Stimulated activated memory B cell treated with anti-CD40 and anti-IgM and Interleukin-4, amounts not matched to agents 10 μg/mL and 1 μg/mL and 100 μg/mL, for 72 hours (primary cell): Measurements from ENCODE around the gene AOC3.
"Not testable (repeated sequence)": the region's sequence is repeated elsewhere in the genome, so short reads cannot be mapped to it uniquely, and the experiment has no call there.

Experiments
- ATAC-seq: fragments of 150-1000 bp; cut with Tn5 transposase; 2 replicates; pipeline ENCODE4 v1.10.0; 2021
- H3K27ac Mint-ChIP-seq: one replicate; pipeline ENCODE4 v1.8.0; 2022; ENCODE audit warnings: mild to moderate bottlenecking, mixed read lengths
- H3K27me3 Mint-ChIP-seq: one replicate; pipeline ENCODE4 v1.8.0; 2022; ENCODE audit warnings: mixed read lengths
- H3K36me3 Mint-ChIP-seq: one replicate; pipeline ENCODE4 v1.8.0; 2022; ENCODE audit warnings: mixed read lengths
- H3K4me1 Mint-ChIP-seq: one replicate; pipeline ENCODE4 v1.8.0; 2022; ENCODE audit warnings: mixed read lengths
- H3K4me3 Mint-ChIP-seq: one replicate; pipeline ENCODE4 v1.8.0; 2022; ENCODE audit warnings: mild to moderate bottlenecking, moderate library complexity, mixed read lengths
- H3K9me3 Mint-ChIP-seq: one replicate; pipeline ENCODE4 v1.8.0; 2022; ENCODE audit warnings: mixed read lengths

AOC3 gene

DNA sequence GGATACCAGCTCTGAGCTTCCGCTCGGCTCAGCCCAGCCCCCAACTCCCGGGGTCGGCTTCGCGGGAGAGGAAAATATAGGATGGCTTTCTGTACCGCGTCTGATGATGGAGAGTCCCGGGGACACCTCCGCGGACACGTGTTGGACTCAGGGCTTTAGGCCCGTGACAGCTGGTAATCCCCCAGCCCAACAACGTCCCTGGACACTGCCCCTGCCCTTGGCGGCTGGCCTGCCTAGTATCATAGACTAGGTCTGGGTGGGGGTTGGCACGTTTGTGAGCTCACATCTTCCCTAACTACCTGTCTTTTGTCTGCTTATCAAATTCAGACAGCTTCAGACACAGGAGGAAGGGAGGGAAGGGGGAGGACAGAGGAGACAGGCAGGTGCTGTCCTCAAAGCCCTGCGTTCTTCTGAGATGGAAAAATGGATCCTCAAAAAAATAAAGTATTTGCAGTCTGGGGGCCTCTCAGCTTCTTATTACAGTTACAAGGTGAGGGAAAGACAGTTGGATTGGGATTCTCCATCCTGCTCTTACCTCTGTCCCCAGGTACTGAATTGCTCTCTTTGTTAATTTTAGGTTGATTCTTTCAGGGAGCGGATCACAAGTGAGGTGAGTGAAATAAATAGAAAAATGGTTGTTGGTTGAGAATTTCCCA is 17.1 kb upstream of the AOC3 start:
- peak overlapping the region; percentile 93 for H3K4me3 Mint-ChIP-seq
- peak overlapping the region; percentile 98 for H3K27ac Mint-ChIP-seq
- H3K36me3 Mint-ChIP-seq = peaks cover 23% of the 10 kb centered on the region
- peaks cover 26% of the 10 kb centered on the region for H3K4me1 Mint-ChIP-seq
- H3K9me3 Mint-ChIP-seq = no peaks in the 10 kb centered on the region
- no peak for ATAC-seq
- no peaks in the 10 kb centered on the region for H3K27me3 Mint-ChIP-seq

DNA sequence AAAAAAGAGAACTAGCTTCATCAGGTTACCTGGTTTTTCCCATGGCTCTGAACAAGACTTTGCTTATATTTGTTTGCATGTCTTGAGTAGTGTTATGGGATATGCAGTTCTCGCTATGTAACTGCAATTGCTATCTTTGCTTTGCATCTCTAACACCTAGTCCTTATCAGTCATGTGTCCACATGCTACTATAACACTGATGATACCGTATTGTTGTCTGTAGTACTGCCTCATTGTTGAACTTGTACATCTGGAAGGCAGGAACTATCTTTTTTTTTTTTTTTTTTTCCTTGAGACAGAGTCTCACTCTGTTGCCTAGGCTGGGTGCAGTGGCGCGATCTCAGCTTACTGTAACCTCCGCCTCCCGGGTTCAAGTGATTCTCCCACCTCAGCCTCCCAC is 15.3 kb upstream of the AOC3 start:
- Mint-ChIP-seq H3K9me3 (no peaks in the 10 kb centered on the region), H3K27me3 (no peaks in the 10 kb centered on the region), H3K4me1 (peaks cover 26% of the 10 kb centered on the region), H3K27ac (no peak overlapping the region), H3K36me3 (peaks cover 31% of the 10 kb centered on the region), H3K4me3 (no peak overlapping the region)
- no peak for ATAC-seq

DNA sequence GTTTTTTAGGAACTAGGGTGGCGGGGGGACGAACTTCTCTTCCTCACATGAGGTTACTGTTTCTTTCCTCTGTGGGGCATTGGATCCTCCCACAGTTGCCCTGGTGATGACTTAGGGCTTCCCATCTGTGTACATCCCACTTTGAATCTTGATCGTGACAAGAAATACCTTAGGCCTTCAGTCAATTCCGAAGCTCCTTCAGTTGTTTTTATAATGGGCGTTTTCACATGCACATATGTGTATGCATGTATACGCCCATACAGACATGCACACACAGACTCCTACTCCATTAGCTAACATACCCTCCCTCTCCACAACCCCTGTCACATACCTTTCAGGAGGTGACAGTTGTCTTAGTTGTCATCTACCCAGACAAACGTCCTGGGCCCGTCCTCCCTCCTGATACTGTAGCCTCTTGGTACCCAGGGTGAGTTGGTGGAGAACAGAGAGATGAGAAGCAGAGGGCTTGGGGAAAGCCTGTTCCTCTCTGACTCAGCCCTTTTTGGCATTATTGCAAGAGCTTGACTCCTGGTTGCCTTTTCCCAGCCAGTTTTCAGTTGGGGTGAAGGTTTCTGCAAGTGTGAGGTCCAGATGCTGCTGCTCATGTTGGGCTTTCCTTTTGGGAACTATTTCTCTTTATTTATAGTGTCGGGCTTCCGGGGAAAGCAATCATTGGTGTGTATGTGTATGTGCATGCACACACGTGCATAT is 8.9 kb upstream of the AOC3 start:
- Mint-ChIP-seq H3K9me3 (no peaks in the 10 kb centered on the region), H3K4me3 (no peak overlapping the region)

DNA sequence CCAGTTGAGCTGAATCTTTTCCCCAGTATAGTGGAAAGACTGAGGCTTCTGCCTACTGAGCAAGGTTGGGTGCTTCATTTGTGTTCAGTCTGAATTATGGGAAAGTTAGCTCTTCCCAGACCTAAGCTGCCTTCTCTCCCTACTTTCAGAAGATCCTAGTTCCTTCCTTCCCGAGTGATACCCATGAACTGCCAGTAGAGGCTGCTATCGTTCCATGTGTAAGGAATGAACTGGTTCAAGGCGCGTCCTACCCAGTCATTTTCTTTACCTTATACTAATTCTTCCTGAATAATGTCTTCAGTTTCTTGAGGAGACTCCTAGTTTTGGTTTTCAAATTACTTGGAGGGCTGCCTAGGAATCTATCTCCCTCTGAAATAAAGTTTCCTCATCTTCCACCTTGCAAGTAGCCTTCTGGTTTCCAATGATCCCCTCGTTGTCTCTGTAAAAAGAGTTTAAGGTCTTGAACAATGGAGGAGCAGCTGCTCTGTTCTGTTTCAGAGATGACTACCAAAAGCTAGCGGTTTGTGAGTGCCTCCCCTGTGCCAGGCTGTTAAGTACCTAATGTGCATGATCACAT is 7.6 kb upstream of the AOC3 start:
- H3K4me3 Mint-ChIP-seq = no peak overlapping the region
- H3K4me1 Mint-ChIP-seq = peaks cover 10% of the 10 kb centered on the region
- no peak for ATAC-seq
- H3K36me3 Mint-ChIP-seq = peaks cover 60% of the 10 kb centered on the region
- no peak overlapping the region for H3K27ac Mint-ChIP-seq
- H3K27me3 Mint-ChIP-seq = no peaks in the 10 kb centered on the region
- no peaks in the 10 kb centered on the region for H3K9me3 Mint-ChIP-seq

More for the DNA sequence above, 8.9 kb upstream of the AOC3 start:
- no peaks in the 10 kb centered on the region for H3K27me3 Mint-ChIP-seq
- H3K4me1 Mint-ChIP-seq = peaks cover 10% of the 10 kb centered on the region
- no peak for ATAC-seq
- peaks cover 71% of the 10 kb centered on the region for H3K36me3 Mint-ChIP-seq
- H3K27ac Mint-ChIP-seq = no peak overlapping the region

DNA sequence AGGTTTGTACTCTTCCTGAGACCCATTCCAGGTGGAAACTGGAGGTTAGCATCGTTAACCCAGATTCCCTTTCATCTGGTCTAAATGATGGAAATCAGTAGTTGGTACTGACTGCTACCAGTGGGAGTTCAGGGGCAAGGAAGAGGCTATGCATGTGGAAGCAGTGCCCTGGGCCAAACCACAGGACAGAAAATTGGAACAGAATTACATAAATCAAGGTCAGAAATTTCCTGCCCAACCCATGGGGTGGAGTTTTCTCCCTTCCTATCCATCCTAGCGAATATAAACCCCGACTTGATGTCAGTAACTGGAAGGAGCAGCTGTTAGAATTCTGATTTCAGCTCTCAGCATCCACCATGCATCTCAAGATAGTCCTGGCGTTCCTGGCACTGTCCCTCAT is 6.7 kb upstream of the AOC3 start, which contains the start of gene AOC2:
Gene AOC2, plus strand, starts transcription at position 310 of the 400 bp plus-strand sequence. Its CDS starts 47 bp downstream, at position 357.
- Mint-ChIP-seq H3K4me1 (peaks cover 10% of the 10 kb centered on the region), H3K9me3 (no peaks in the 10 kb centered on the region), H3K4me3 (no peak within 1 kb of the TSS), H3K36me3 (peaks cover 52% of the 10 kb centered on the region), H3K27ac (no peak within 1 kb of the TSS), H3K27me3 (no peaks in the 10 kb centered on the region)
- no peak for ATAC-seq

DNA sequence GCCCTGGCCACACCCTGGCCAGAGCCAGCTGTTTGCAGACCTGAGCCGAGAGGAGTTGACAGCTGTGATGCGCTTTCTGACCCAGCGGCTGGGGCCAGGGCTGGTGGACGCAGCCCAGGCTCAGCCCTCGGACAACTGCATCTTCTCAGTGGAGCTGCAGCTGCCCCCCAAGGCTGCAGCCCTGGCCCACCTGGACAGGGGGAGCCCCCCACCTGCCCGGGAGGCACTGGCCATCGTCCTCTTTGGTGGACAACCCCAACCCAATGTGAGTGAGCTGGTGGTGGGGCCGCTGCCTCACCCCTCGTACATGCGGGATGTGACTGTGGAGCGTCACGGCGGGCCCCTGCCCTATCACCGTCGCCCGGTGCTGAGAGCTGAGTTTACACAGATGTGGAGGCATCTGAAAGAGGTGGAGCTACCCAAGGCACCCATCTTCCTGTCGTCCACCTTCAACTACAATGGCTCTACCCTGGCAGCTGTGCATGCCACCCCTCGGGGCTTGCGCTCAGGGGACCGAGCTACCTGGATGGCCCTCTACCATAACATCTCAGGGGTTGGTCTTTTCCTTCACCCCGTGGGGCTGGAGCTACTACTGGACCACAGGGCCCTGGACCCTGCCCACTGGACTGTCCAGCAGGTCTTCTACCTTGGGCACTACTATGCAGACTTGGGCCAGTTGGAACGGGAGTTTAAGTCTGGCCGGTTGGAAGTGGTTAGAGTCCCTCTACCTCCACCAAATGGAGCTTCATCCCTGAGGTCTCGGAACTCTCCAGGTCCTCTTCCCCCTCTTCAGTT is 6.0 kb upstream of the AOC3 start:
- H3K9me3 Mint-ChIP-seq = no peaks in the 10 kb centered on the region
- peak; percentile 35 for ATAC-seq
- no peak overlapping the region for H3K27ac Mint-ChIP-seq
- H3K4me1 Mint-ChIP-seq = peaks cover 10% of the 10 kb centered on the region
- H3K36me3 Mint-ChIP-seq = peaks cover 47% of the 10 kb centered on the region
- no peak overlapping the region for H3K4me3 Mint-ChIP-seq
- no peaks in the 10 kb centered on the region for H3K27me3 Mint-ChIP-seq

DNA sequence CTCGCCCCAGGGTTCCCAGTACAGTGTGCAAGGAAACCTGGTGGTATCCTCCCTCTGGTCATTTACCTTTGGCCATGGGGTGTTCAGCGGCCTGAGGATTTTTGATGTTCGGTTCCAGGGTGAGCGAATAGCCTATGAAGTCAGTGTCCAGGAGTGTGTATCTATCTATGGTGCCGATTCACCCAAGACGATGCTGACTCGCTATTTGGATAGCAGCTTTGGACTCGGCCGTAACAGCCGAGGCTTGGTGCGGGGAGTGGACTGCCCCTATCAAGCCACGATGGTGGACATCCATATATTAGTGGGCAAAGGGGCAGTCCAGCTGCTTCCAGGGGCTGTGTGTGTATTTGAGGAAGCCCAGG is 5.5 kb upstream of the AOC3 start:
- no peaks in the 10 kb centered on the region for H3K9me3 Mint-ChIP-seq
- H3K4me3 Mint-ChIP-seq = no peak overlapping the region
- ATAC-seq = no peak
- H3K27ac Mint-ChIP-seq = peak overlapping the region; percentile 50
- H3K36me3 Mint-ChIP-seq = peaks cover 47% of the 10 kb centered on the region
- H3K4me1 Mint-ChIP-seq = peaks cover 10% of the 10 kb centered on the region
- no peaks in the 10 kb centered on the region for H3K27me3 Mint-ChIP-seq

DNA sequence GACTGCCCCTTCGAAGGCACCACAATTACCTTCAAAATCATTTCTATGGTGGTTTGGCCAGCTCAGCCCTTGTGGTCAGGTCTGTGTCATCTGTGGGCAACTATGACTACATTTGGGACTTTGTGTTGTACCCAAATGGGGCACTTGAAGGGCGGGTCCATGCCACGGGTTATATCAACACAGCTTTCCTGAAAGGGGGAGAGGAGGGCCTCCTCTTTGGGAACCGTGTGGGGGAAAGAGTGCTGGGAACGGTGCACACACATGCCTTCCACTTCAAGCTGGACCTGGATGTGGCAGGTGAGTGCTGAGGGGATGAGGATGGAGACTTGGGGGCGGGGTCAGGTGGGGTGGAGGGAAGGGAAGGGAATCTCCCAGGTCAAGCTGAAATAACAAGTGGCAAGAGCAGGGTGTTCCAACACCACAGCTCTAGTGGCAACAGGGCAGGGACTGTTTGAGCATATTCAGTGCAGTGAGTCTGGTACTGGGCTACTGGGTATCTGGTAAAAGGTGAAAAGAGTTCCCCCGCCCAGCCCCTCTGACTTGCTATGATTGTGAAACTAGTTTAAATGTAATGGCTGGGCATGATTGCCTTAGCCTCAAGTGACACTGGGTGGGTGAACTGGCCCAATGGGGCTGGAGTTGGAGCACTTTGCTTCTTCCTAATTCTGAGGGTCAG is 4.9 kb upstream of the AOC3 start:
- Mint-ChIP-seq H3K4me1 (peaks cover 10% of the 10 kb centered on the region), H3K36me3 (peaks cover 47% of the 10 kb centered on the region), H3K9me3 (no peaks in the 10 kb centered on the region), H3K4me3 (no peak overlapping the region), H3K27me3 (no peaks in the 10 kb centered on the region), H3K27ac (peak overlapping the region; percentile 50)
- ATAC-seq = peak; percentile 64

DNA sequence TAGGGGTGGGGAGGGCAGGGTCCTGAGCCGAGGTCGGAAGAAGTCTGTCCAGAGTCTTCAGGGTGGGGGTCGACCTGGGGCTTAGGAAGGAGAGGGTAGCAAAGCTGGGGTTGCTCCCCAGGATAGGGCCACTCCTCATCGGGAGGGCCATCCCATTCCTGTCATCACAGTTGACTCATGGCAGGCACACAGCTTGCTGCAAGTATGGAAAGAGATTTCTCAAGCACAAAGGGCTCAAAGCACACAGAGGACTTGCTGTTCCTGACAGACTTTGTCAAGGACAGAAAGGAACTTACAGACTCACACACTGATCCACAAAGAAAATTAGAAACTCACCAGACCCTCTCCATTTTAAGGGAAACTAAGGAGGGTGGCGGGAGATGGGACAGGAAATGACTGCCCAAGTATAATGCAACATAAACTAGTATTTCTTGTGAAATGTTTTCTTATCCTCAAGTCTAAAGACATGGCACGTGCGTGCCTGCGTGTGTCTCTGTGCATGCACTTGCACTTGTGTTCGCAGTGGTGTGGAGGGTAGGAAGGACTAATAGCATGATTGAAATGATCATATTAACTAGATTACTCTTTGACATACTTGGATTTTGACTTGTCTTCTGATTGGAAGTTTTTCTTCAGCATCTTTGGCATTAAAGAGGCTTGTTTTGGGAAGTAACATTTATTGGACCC is 4.3 kb upstream of the AOC3 start:
- H3K27ac Mint-ChIP-seq = no peak overlapping the region

DNA sequence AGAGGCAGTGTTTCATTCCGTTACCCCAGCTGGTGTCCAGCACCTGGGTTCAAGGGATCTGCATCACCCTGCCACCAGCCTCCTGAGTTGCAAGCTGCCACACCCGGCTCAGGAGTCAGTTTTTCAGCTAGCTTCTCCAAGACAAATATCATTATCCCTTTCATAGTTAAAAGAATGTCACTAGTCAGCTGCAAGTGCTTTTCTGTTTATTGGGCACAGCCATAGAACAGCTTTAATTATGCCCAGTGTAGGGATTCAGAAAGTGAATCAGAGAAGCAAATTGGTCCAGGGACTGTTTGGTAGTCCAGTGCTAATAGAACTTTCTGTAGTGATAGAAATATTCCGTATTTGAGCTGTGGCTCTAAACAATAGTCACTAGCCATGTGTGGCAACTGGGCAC is 2.9 kb upstream of the AOC3 start:
- H3K27ac Mint-ChIP-seq = no peak overlapping the region
- no peaks in the 10 kb centered on the region for H3K9me3 Mint-ChIP-seq
- ATAC-seq = no peak
- no peaks in the 10 kb centered on the region for H3K27me3 Mint-ChIP-seq
- H3K36me3 Mint-ChIP-seq = peaks cover 27% of the 10 kb centered on the region
- H3K4me1 Mint-ChIP-seq = peaks cover 10% of the 10 kb centered on the region
- H3K4me3 Mint-ChIP-seq = no peak overlapping the region

More for the DNA sequence above, 4.3 kb upstream of the AOC3 start:
- H3K27me3 Mint-ChIP-seq = no peaks in the 10 kb centered on the region
- peaks cover 10% of the 10 kb centered on the region for H3K4me1 Mint-ChIP-seq
- peaks cover 41% of the 10 kb centered on the region for H3K36me3 Mint-ChIP-seq
- no peak for ATAC-seq
- H3K9me3 Mint-ChIP-seq = no peaks in the 10 kb centered on the region
- H3K4me3 Mint-ChIP-seq = no peak overlapping the region

DNA sequence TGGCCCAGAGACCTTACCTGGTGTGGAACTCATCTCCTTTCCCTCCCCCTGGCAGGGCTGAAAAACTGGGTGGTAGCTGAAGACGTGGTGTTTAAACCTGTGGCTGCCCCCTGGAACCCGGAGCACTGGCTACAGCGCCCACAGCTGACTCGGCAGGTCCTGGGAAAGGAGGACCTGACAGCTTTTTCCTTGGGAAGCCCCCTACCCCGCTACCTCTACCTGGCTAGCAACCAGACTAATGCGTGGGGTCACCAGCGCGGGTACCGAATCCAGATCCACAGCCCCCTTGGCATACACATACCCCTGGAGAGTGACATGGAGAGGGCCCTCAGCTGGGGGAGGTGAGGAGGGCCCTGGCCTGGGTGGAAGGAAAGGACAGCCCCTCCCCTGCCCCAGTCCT is 2.0 kb upstream of the AOC3 start:
- peaks cover 25% of the 10 kb centered on the region for H3K36me3 Mint-ChIP-seq
- no peak overlapping the region for H3K27ac Mint-ChIP-seq
- no peak overlapping the region for H3K4me3 Mint-ChIP-seq
- no peak for ATAC-seq
- H3K4me1 Mint-ChIP-seq = peaks cover 10% of the 10 kb centered on the region
- no peaks in the 10 kb centered on the region for H3K9me3 Mint-ChIP-seq
- H3K27me3 Mint-ChIP-seq = no peaks in the 10 kb centered on the region

DNA sequence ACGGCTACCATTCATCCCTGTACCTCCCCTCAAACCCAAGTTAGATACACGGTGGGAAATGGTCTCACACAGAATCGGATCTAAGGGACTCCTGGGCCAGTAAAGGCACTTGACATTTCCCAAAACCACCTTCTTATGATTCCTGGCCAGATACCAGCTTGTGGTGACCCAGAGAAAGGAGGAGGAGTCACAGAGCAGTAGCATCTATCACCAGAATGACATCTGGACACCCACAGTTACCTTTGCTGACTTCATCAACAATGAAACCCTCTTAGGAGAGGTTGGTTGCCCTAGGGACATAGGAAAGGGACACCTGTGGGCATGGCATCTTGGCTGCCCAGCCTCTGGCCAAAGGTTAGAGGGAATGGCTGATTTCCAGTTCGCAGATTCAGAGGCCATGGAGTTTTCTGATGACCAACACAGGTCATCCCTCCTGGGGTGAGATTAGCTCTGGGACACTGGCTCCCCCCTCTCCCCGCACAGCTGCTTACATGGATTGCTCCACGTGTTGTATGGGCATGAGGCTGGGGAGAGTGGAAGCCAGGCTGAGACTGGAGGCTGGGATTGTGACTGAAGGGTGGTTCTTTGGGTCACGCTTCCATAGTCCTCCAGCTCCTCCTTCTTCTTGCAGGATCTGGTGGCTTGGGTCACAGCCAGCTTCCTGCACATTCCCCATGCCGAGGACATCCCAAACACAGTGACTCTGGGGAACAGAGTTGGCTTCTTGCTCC is 1.4 kb upstream of the AOC3 start:
- Mint-ChIP-seq H3K9me3 (no peaks in the 10 kb centered on the region), H3K4me1 (peaks cover 10% of the 10 kb centered on the region), H3K27me3 (no peaks in the 10 kb centered on the region), H3K27ac (no peak overlapping the region), H3K36me3 (peaks cover 20% of the 10 kb centered on the region), H3K4me3 (no peak overlapping the region)
- ATAC-seq = no peak

DNA sequence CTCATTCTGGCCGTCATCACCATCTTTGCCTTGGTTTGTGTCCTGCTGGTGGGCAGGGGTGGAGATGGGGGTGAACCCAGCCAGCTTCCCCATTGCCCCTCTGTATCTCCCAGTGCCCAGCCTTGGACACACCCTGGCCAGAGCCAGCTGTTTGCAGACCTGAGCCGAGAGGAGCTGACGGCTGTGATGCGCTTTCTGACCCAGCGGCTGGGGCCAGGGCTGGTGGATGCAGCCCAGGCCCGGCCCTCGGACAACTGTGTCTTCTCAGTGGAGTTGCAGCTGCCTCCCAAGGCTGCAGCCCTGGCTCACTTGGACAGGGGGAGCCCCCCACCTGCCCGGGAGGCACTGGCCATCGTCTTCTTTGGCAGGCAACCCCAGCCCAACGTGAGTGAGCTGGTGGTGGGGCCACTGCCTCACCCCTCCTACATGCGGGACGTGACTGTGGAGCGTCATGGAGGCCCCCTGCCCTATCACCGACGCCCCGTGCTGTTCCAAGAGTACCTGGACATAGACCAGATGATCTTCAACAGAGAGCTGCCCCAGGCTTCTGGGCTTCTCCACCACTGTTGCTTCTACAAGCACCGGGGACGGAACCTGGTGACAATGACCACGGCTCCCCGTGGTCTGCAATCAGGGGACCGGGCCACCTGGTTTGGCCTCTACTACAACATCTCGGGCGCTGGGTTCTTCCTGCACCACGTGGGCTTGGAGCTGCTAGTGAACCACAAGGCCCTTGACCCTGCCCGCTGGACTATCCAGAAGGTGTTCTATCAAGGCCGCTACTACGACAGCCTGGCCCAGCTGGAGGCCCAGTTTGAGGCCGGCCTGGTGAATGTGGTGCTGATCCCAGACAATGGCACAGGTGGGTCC is 607 bp downstream of the AOC3 start:
- H3K36me3 Mint-ChIP-seq, H3K4me1 Mint-ChIP-seq, H3K27ac Mint-ChIP-seq, H3K9me3 Mint-ChIP-seq, ATAC-seq, H3K27me3 Mint-ChIP-seq, H3K4me3 Mint-ChIP-seq: not testable (repeated sequence)
